GM12878 (cell line): ENCODE data around the gene ARHGDIA. TPM values are rescaled to one million over a fixed set of nuclear protein-coding genes. Genes with fewer than 3 reads are reported as not detected.

Experiments used
- ATAC-seq: fragments of 200-7000 bp; cut with Tn5 transposase; 3 replicates; pipeline ENCODE4 v1.9.1; 2020; ENCODE audit warnings: mild to moderate bottlenecking, moderate library complexity
- BruUV-seq: library from RNA; stranded (reverse); fragments of 400-500 nt; replicated peaks from 2 replicates; lab custom pipeline; 2021; lab: Mats Ljungman, UMichigan
- CTCF ChIA-PET: fragments of 300-600 bp; sonication (Branson Sonifier 250); formaldehyde crosslinking; extraction: SDS; loops from one replicate; lab custom pipeline; 2021; ENCODE audit warnings: inconsistent platforms; lab: Yijun Ruan, JAX
- POLR2A ChIA-PET: fragments of 350-600 bp; formaldehyde crosslinking; extraction: SDS; loops from one replicate; lab custom pipeline; 2021; ENCODE audit warnings: inconsistent platforms; lab: Charles Lee
- RAD21 ChIA-PET: fragments of 300-600 bp; sonication (Branson Sonifier 250); formaldehyde crosslinking; loops from one replicate; lab custom pipeline; 2023; ENCODE audit warnings: antibody characterized with exemption; ENCODE audit not compliant: unreplicated experiment; lab: Charles Lee
- SMC1A ChIA-PET: fragments of 300-600 bp; sonication (Branson Sonifier 250); formaldehyde crosslinking; loops from one replicate; lab custom pipeline; 2023; ENCODE audit not compliant: unreplicated experiment, uncharacterized antibody; lab: Charles Lee
- DNase-seq: peaks from one replicate; pipeline ENCODE4 v3.0.0-alpha.2; 2011; ENCODE audit warnings: low read depth, low spot score
- FAIRE-seq: peaks from 3 replicates; lab custom pipeline; 2011; peaks lifted over from hg19 to GRCh38; lab: Jason Lieb, UNC
- H2AFZ ChIP-seq: 2 replicates; pipeline ENCODE4 v1.6.0; 2011; ENCODE audit warnings: low read depth, low read length, control low read depth; ENCODE audit not compliant: control insufficient read depth
- H3K27ac ChIP-seq: 2 replicates; pipeline ENCODE4 v1.5.1; 2011; ENCODE audit warnings: control low read depth; ENCODE audit not compliant: control insufficient read depth, insufficient read depth
- H3K27me3 ChIP-seq, 2 experiments: replicated peaks in 1 of 2; 2 replicates each; pipeline versions ENCODE4 v1.6.0 to v1.6.1; 2011; ENCODE audit warnings: low read length in 1 of 2; ENCODE audit not compliant: control insufficient read depth in 2 of 2, insufficient read depth in 2 of 2
- H3K36me3 ChIP-seq, 2 experiments: 2 replicates each; pipeline ENCODE4 v1.5.1; 2011; ENCODE audit warnings: low read length in 1 of 2; ENCODE audit not compliant: control insufficient read depth in 2 of 2, insufficient read depth in 2 of 2
- H3K4me1 ChIP-seq: 2 replicates; pipeline ENCODE4 v1.6.1; 2011; ENCODE audit warnings: mild to moderate bottlenecking, low read length, moderate library complexity, mixed read lengths; ENCODE audit not compliant: control insufficient read depth, insufficient read depth
- H3K4me2 ChIP-seq: 2 replicates; pipeline ENCODE4 v1.6.0; 2011; ENCODE audit warnings: control low read depth; ENCODE audit not compliant: control insufficient read depth, insufficient read depth
- H3K4me3 ChIP-seq: fragments of 200-600 bp; sonication (generic); 2 replicates; pipeline ENCODE4 v1.5.1; 2016
- H3K79me2 ChIP-seq: 2 replicates; pipeline ENCODE4 v1.6.0; 2011; ENCODE audit warnings: low read length; ENCODE audit not compliant: control insufficient read depth, insufficient read depth
- H3K9ac ChIP-seq: 2 replicates; pipeline ENCODE4 v1.8.0; 2011; ENCODE audit warnings: low read length, control low read depth, mixed read lengths; ENCODE audit not compliant: control insufficient read depth, insufficient read depth
- H3K9me3 ChIP-seq: replicated peaks from 3 replicates; pipeline ENCODE4 v1.5.1; 2011; ENCODE audit warnings: mild to moderate bottlenecking, low read length; ENCODE audit not compliant: control insufficient read depth, insufficient read depth
- H4K20me1 ChIP-seq: 2 replicates; pipeline ENCODE4 v1.6.0; 2011; ENCODE audit not compliant: control insufficient read depth, insufficient read depth
- ATF2 ChIP-seq: IDR thresholded peaks from 2 replicates; pipeline ENCODE4 v1.6.1; 2012; ENCODE audit warnings: low read length, inconsistent platforms
- BMI1 ChIP-seq: fragments of 450-650 bp; IDR thresholded peaks from 2 replicates; pipeline ENCODE4 v1.6.1; 2016; ENCODE audit warnings: mild to moderate bottlenecking, moderate library complexity, borderline replicate concordance
- CREB1 ChIP-seq: IDR thresholded peaks from 2 replicates; pipeline ENCODE4 v1.6.1; 2012; ENCODE audit warnings: low read depth, mild to moderate bottlenecking, inconsistent platforms
- DPF2 ChIP-seq: fragments of 450-650 bp; IDR thresholded peaks from 2 replicates; pipeline ENCODE4 v1.6.1; 2017; ENCODE audit warnings: mild to moderate bottlenecking
- E2F4 ChIP-seq: IDR thresholded peaks from 2 replicates; pipeline ENCODE4 v1.6.1; 2012; ENCODE audit warnings: low read depth, low read length, improper control_type of control experiment
- HDGF ChIP-seq: fragments of 450-650 bp; IDR thresholded peaks from 2 replicates; pipeline ENCODE4 v1.6.1; 2016; ENCODE audit warnings: antibody characterized with exemption
- KDM1A ChIP-seq: fragments of 200-600 bp; sonication (generic); IDR thresholded peaks from 2 replicates; pipeline ENCODE4 v1.6.1; 2016; ENCODE audit warnings: borderline replicate concordance
- LARP7 ChIP-seq: fragments of 450-650 bp; IDR thresholded peaks from 2 replicates; pipeline ENCODE4 v1.6.1; 2017; ENCODE audit warnings: mild to moderate bottlenecking
- MTA2 ChIP-seq: fragments of 450-650 bp; IDR thresholded peaks from 2 replicates; pipeline ENCODE4 v1.6.1; 2016; ENCODE audit warnings: low read depth, mild to moderate bottlenecking, moderate library complexity
- POLR2A ChIP-seq: IDR thresholded peaks from 2 replicates; pipeline ENCODE4 v1.6.1; 2011; ENCODE audit warnings: low read depth, mild to moderate bottlenecking, low read length
- POLR2AphosphoS2 ChIP-seq: IDR thresholded peaks from 2 replicates; pipeline ENCODE4 v1.6.1; 2011; ENCODE audit warnings: low read depth, mild to moderate bottlenecking, low read length, improper control_type of control experiment, moderate library complexity
- WGBS: methylation state at CpG from one replicate; pipeline ENCODE4 v1.1.6; 2016; ENCODE audit warnings: low lambda C conversion rate; ENCODE audit not compliant: insufficient replicate concordance, insufficient coverage; ENCODE audit errors: missing lambda C conversion rate; 5-methylcytosine and 5-hydroxymethylcytosine counted together
- in situ Hi-C: fragments of 300-500 bp; cut with MboI; formaldehyde crosslinking; loops from 9 replicates; pipeline ENCODE4 v1.14.3; 2018; ENCODE audit warnings: mixed read lengths
- intact Hi-C: fragments of 100-400 bp; cut with micrococcal nuclease; formaldehyde crosslinking; loops from one replicate; pipeline ENCODE4 v1.14.2; 2022; ENCODE audit not compliant: unreplicated experiment
- polyA plus RNA-seq, 11 experiments: library from polyadenylated mRNA; depleted of rRNA in 4 of 11; unstranded in 6 of 11; stranded (reverse) in 5 of 11; fragments of >200 nt; fragmentation: Nextera tagmentation in 4 of 11; fragmentation: Illumina TruSeq in 1 of 11; extraction: Ambion mirVana in 4 of 11; extraction: Trizol in 1 of 11; gene quantifications; 1 replicate in 1 of 11; 2 replicates in 10 of 11; pipeline versions ENCODE4 v1.2.1 to v1.2.3, GENCODE V29; 2011 to 2016; ENCODE audit warnings: inconsistent platforms in 2 of 11, missing spikeins in 2 of 11, low read depth in 1 of 11
- total RNA-seq, 4 experiments: library from RNA; depleted of rRNA in 3 of 4; stranded (reverse); fragments of >200 nt in 3 of 4; fragmentation: Illumina TruSeq in 1 of 4; extraction: Trizol in 1 of 4; gene quantifications; 2 replicates each; pipeline versions ENCODE4 v1.2.1 to v1.2.3, GENCODE V29; 2013 to 2021

Gene ARHGDIA
- total and polyA plus RNA-seq, 10 of the 15 experiments (the other 5 are each of a cell fraction or from before 2014, with no cell fraction given), result 17.9 to 552 (median 169) TPM

DNA sequence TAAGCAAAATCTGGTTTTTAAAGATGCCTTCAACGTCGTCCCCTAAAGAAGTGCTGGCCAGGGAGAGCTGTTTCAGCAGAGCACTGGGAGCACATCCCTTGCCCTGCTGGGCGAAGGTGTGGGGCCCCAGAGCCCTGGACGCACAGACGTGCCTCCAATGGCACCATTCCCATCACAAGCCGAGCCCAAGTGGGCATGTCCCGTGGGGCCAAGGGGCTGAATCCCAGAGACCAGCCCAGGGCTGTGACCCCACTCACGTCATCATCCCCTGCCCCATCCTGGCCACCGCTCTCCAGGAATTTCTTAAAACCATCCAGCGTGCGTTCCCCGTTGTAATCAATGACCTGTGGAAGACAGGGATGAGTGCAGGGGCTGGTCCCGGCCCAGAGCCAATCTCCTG, 26.2 kb downstream of the ARHGDIA start (continued):
- TF ChIP-seq HDGF, result no peak
- no peak for TF ChIP-seq KDM1A
- no peak for TF ChIP-seq MTA2

GRCh38 chr17:81844327-81844851, 26.7 kb downstream of the ARHGDIA start:
- Histone ChIP-seq H3K9ac (no peak overlapping the region), H3K27me3 (no peaks in the 10 kb centered on the region), H2AFZ (no peak overlapping the region), H4K20me1 (no peaks in the 10 kb centered on the region), H3K4me1 (no peaks in the 10 kb centered on the region), H3K4me2 (no peak overlapping the region), H3K79me2 (no peaks in the 10 kb centered on the region), H3K27ac (no peak overlapping the region), H3K9me3 (no peaks in the 10 kb centered on the region), H3K4me3 (no peak overlapping the region), H3K36me3 (peaks cover 33 to 40% of the 10 kb centered on the region in 2 experiments)
- DNase-seq (no peak), ATAC-seq (no peak), FAIRE-seq (no peak)
- RAD21 ChIA-PET, result no interaction called here
- SMC1A ChIA-PET, result no interaction called here
- WGBS, result 92% methylated on average over 14 of the region's 14 CpGs
- in situ Hi-C loops, result no loop called here
- intact Hi-C loops, result no loop called here
- TF ChIP-seq CREB1, result no peak
- peak; percentile 67 for TF ChIP-seq POLR2A
- CTCF ChIA-PET, result no interaction called here
- POLR2A ChIA-PET, result no interaction called here
- BruUV-seq, result no TSS peak

DNA sequence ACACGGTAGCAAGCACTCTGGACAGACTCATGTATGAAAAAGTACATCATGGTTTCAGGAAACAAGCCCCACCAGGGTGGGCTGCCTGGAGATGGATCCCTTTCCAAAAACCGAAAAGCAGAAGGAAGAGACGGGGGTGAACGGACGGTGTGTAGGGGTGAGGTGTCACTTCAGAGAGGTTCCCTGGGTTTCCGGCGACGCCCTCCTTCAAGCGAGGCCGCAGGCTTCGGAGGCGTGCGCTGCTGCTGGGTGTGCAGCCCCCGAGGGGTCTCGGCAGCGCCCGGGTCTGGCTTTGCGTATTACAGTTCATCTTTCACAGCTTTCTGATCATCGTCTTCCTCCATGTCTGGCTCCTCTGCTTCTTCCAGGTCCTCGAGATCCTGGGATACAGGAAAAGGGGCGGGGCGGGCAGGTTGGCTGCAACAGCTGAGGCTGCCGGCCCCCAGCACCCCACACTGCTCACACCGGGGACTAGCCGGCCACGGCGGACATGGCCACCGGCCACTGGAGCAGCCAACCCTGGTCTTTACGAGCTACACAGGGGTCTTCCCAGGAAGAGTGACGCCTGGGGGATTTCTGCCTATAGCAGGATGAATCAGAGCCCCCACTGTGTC, 27.3 kb downstream of the ARHGDIA start:
- ATAC-seq, result no peak
- Histone ChIP-seq H3K9ac (no peak overlapping the region), H3K4me2 (no peak overlapping the region), H3K36me3 (peaks cover 33 to 40% of the 10 kb centered on the region in 2 experiments), H3K27me3 (no peaks in the 10 kb centered on the region), H3K4me3 (no peak overlapping the region), H2AFZ (no peak overlapping the region), H3K79me2 (no peaks in the 10 kb centered on the region), H3K27ac (no peak overlapping the region), H4K20me1 (no peaks in the 10 kb centered on the region), H3K9me3 (no peaks in the 10 kb centered on the region), H3K4me1 (no peaks in the 10 kb centered on the region)
- no peak for FAIRE-seq
- ChIA-PET RAD21 (no interaction called here), POLR2A (no interaction called here), CTCF (no interaction called here), SMC1A (no interaction called here)
- TF ChIP-seq BMI1 (no peak), LARP7 (no peak), POLR2AphosphoS2 (0 out of 2 replicates have a peak, but pooled peaks have one; percentile 14), E2F4 (no peak), ATF2 (no peak), DPF2 (no peak)
- in situ Hi-C loops (no loop called here), intact Hi-C loops (no loop called here)
- BruUV-seq, result no TSS peak
- WGBS, result 94% methylated on average over 30 of the region's 30 CpGs
- DNase-seq, result no peak
